IMR-90 (cell line): Measurements from ENCODE around the gene ADCY5. TPM values are rescaled to one million over a fixed set of nuclear protein-coding genes. Genes with fewer than 3 reads are reported as not detected.

Experiments used
- ATAC-seq: fragments of 200-7000 bp; cut with Tn5 transposase; 2 replicates; pipeline ENCODE4 v1.9.1; 2020; ENCODE audit warnings: low read depth, mild to moderate bottlenecking, moderate library complexity
- BruUV-seq: library from RNA; stranded (reverse); fragments of 400-500 nt; replicated peaks from 2 replicates; lab custom pipeline; 2021; lab: Mats Ljungman, UMichigan
- CTCF ChIA-PET: fragments of 300-600 bp; formaldehyde crosslinking; extraction: SDS; loops from one replicate; lab custom pipeline; 2021; ENCODE audit warnings: antibody characterized with exemption; lab: Yijun Ruan, JAX
- POLR2A ChIA-PET: fragments of 300-600 bp; sonication (Branson Sonifier 250); formaldehyde crosslinking; loops from one replicate; lab custom pipeline; 2022; ENCODE audit warnings: antibody characterized with exemption; ENCODE audit not compliant: unreplicated experiment; lab: Charles Lee
- DNase-seq: peaks from one replicate; pipeline ENCODE4 v3.0.0; 2013
- H2AFZ ChIP-seq: replicated peaks from 2 replicates; pipeline ENCODE3; 2013; ENCODE audit warnings: low read length, mild to moderate bottlenecking; ENCODE audit not compliant: poor library complexity
- H2AK5ac ChIP-seq: 2 replicates; pipeline ENCODE4 v1.6.1; 2013; ENCODE audit warnings: low read depth, low read length, inconsistent platforms
- H2AK9ac ChIP-seq: replicated peaks from 2 replicates; pipeline ENCODE3; 2013; ENCODE audit warnings: mild to moderate bottlenecking, low read depth, low read length, moderate library complexity; ENCODE audit not compliant: poor library complexity
- H2BK120ac ChIP-seq: 2 replicates; pipeline ENCODE4 v1.6.1; 2013; ENCODE audit warnings: low read depth, low read length, inconsistent platforms
- H2BK15ac ChIP-seq: 3 replicates; pipeline ENCODE4 v1.6.1; 2013; ENCODE audit warnings: low read depth, low read length, inconsistent platforms
- H2BK20ac ChIP-seq: 2 replicates; pipeline ENCODE4 v1.6.1; 2013; ENCODE audit warnings: low read depth, mild to moderate bottlenecking, inconsistent platforms, low read length, moderate library complexity
- H2BK5ac ChIP-seq: 2 replicates; pipeline ENCODE4 v1.6.1; 2013; ENCODE audit warnings: mild to moderate bottlenecking, low read depth, low read length, inconsistent platforms; ENCODE audit not compliant: poor library complexity, severe bottlenecking
- H3K14ac ChIP-seq: replicated peaks from 2 replicates; pipeline ENCODE4 v1.6.1; 2013; ENCODE audit warnings: low read depth, low read length, inconsistent platforms
- H3K18ac ChIP-seq: 2 replicates; pipeline ENCODE4 v1.6.1; 2013; ENCODE audit warnings: low read depth, low read length, control low read depth
- H3K23ac ChIP-seq: 2 replicates; pipeline ENCODE4 v1.6.1; 2013; ENCODE audit warnings: low read depth, low read length, inconsistent platforms
- H3K27ac ChIP-seq: 2 replicates; pipeline ENCODE4 v1.5.1; 2013; ENCODE audit warnings: mild to moderate bottlenecking, control low read depth, low read length; ENCODE audit not compliant: insufficient read depth
- H3K27me3 ChIP-seq: 2 replicates; pipeline ENCODE4 v1.6.1; 2013; ENCODE audit warnings: low read length; ENCODE audit not compliant: control insufficient read depth, insufficient read depth
- H3K36me3 ChIP-seq: 2 replicates; pipeline ENCODE4 v1.6.1; 2013; ENCODE audit warnings: low read length, mixed read lengths; ENCODE audit not compliant: control insufficient read depth, insufficient read depth
- H3K4ac ChIP-seq: 2 replicates; pipeline ENCODE4 v1.6.1; 2013; ENCODE audit warnings: low read depth, low read length, inconsistent platforms
- H3K4me1 ChIP-seq: 2 replicates; pipeline ENCODE4 v1.6.1; 2013; ENCODE audit warnings: low read length, mixed read lengths; ENCODE audit not compliant: control insufficient read depth, insufficient read depth
- H3K4me2 ChIP-seq: 2 replicates; pipeline ENCODE4 v1.6.1; 2013; ENCODE audit warnings: low read depth, mild to moderate bottlenecking, control low read depth, low read length, moderate library complexity
- H3K4me3 ChIP-seq: 2 replicates; pipeline ENCODE4 v1.5.1; 2013; ENCODE audit warnings: low read depth, mild to moderate bottlenecking, control low read depth, low read length, moderate library complexity; ENCODE audit not compliant: insufficient read depth
- H3K56ac ChIP-seq: 2 replicates; pipeline ENCODE4 v1.6.1; 2013; ENCODE audit warnings: low read length, inconsistent platforms; ENCODE audit not compliant: insufficient read depth; ENCODE audit errors: extremely low read depth
- H3K79me1 ChIP-seq, 2 experiments: 2 replicates each; pipeline ENCODE4 v1.6.1; 2013; ENCODE audit warnings: low read length in 2 of 2, inconsistent platforms in 1 of 2, low read depth in 1 of 2
- H3K9ac ChIP-seq: 2 replicates; pipeline ENCODE4 v1.6.1; 2013; ENCODE audit warnings: low read depth, low read length, control low read depth
- H3K9me1 ChIP-seq: 2 replicates; pipeline ENCODE4 v1.6.1; 2013; ENCODE audit warnings: low read length, inconsistent platforms; ENCODE audit not compliant: insufficient read depth
- H3K9me3 ChIP-seq: 2 replicates; pipeline ENCODE4 v1.6.1; 2013; ENCODE audit warnings: low read length; ENCODE audit not compliant: control insufficient read depth, insufficient read depth
- H4K20me1 ChIP-seq: 2 replicates; pipeline ENCODE4 v1.6.1; 2013; ENCODE audit warnings: low read length, inconsistent platforms; ENCODE audit not compliant: insufficient read depth
- H4K5ac ChIP-seq: 2 replicates; pipeline ENCODE4 v1.6.1; 2013; ENCODE audit warnings: mild to moderate bottlenecking, low read depth, low read length, control low read depth
- H4K8ac ChIP-seq, 2 experiments: 2 replicates each; pipeline ENCODE4 v1.6.1; 2013; ENCODE audit warnings: low read depth in 2 of 2, low read length in 2 of 2, control low read depth in 1 of 2, inconsistent platforms in 1 of 2
- H4K91ac ChIP-seq: 2 replicates; pipeline ENCODE4 v1.6.1; 2013; ENCODE audit warnings: low read depth, low read length, inconsistent platforms; ENCODE audit not compliant: insufficient read depth
- BHLHE40 ChIP-seq: fragments of 150-350 bp; IDR thresholded peaks from 2 replicates; pipeline ENCODE4 v1.6.1; 2016; ENCODE audit warnings: mild to moderate bottlenecking, low read depth, low read length
- CEBPB ChIP-seq: IDR thresholded peaks from 2 replicates; pipeline ENCODE4 v1.6.1; 2012; ENCODE audit warnings: low read depth, low read length, improper control_type of control experiment
- CHD1 ChIP-seq: IDR thresholded peaks from 2 replicates; pipeline ENCODE4 v1.6.1; 2012; ENCODE audit warnings: low read depth, low read length, improper control_type of control experiment
- FOS ChIP-seq: fragments of 150-350 bp; IDR thresholded peaks from 2 replicates; pipeline ENCODE4 v1.6.1; 2016; ENCODE audit warnings: low read depth, low read length
- MXI1 ChIP-seq: IDR thresholded peaks from 2 replicates; pipeline ENCODE4 v1.6.1; 2012; ENCODE audit warnings: low read depth, mild to moderate bottlenecking, low read length, moderate library complexity, borderline replicate concordance
- POLR2A ChIP-seq: IDR thresholded peaks from 2 replicates; pipeline ENCODE4 v1.6.1; 2012; ENCODE audit warnings: mild to moderate bottlenecking, low read depth, low read length
- RAD21 ChIP-seq: IDR thresholded peaks from 2 replicates; pipeline ENCODE4 v1.6.1; 2012; ENCODE audit warnings: low read length, improper control_type of control experiment
- RCOR1 ChIP-seq: IDR thresholded peaks from 2 replicates; pipeline ENCODE4 v1.6.1; 2012; ENCODE audit warnings: mild to moderate bottlenecking, low read length, improper control_type of control experiment; ENCODE audit not compliant: insufficient replicate concordance
- RFX5 ChIP-seq: IDR thresholded peaks from 2 replicates; pipeline ENCODE4 v1.8.0; 2012; ENCODE audit warnings: low read depth, mild to moderate bottlenecking, low read length, moderate library complexity
- SMC3 ChIP-seq: fragments of 150-350 bp; IDR thresholded peaks from 2 replicates; pipeline ENCODE4 v1.6.1; 2016; ENCODE audit warnings: low read depth, mild to moderate bottlenecking, antibody characterized with exemption, low read length, moderate library complexity
- USF2 ChIP-seq: fragments of 150-350 bp; IDR thresholded peaks from 2 replicates; pipeline ENCODE4 v1.6.1; 2017; ENCODE audit warnings: mild to moderate bottlenecking, antibody characterized with exemption, low read length, low read depth
- WGBS, 2 experiments: methylation state at CpG; one replicate each; pipeline versions ENCODE4 v1.1.5 to v1.1.7; 2013; ENCODE audit warnings: missing lambda C conversion rate in 2 of 2; ENCODE audit not compliant: insufficient read length in 1 of 2; ENCODE audit errors: extremely low coverage in 2 of 2; 5-methylcytosine and 5-hydroxymethylcytosine counted together
- dilution Hi-C: fragments of 300-500 bp; cut with HindIII; formaldehyde crosslinking; loops from one replicate; pipeline ENCODE4 v1.14.3; 2018; ENCODE audit warnings: low sequenced_read_pairs; ENCODE audit not compliant: unreplicated experiment
- in situ Hi-C: fragments of 300-500 bp; cut with MboI; formaldehyde crosslinking; loops from 3 replicates; pipeline ENCODE4 v1.14.3; 2019; ENCODE audit warnings: low sequenced_read_pairs, inconsistent platforms, mixed read lengths
- intact Hi-C: fragments of 100-400 bp; cut with micrococcal nuclease; formaldehyde crosslinking; loops from 2 replicates; pipeline ENCODE4 v1.10.0; 2022
- polyA plus RNA-seq, 3 experiments: library from polyadenylated mRNA; depleted of rRNA; stranded (reverse); fragments of >200 nt; gene quantifications; 2 replicates each; pipeline ENCODE4 v1.2.3, GENCODE V29; 2012; ENCODE audit warnings: low replicate concordance in 1 of 3
- total RNA-seq: library from RNA; depleted of rRNA; stranded (reverse); fragments of >200 nt; gene quantifications from 2 replicates; pipeline ENCODE4 v1.2.3, GENCODE V29; 2012

ADCY5 gene
- total and polyA plus RNA-seq, 2 of the 4 experiments (the other 2 are of a cell fraction) = 0.14 to 0.18 TPM

DNA sequence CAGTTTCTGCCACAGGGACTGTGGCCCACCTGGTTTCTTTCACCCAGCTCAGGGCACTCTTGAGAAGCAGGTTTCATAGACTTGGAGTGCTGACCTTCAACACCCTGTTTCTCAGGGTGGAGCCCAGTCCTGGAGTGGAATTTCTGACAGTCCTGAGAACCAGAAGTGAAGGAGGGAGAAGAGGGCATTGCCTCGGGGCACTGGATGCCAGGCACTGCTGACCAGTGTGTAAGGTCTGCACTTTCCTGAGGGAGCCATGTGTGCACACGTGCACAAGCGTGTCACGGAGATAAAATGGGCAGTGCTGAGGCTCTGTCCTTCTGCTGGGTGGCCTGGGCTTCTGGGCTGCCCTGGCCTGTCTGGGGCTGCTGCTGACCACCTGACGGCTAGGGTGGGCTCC is 128.7 kb downstream of the ADCY5 start:
- no peak overlapping the region for H4K8ac ChIP-seq
- H3K9me3 ChIP-seq = no peaks in the 10 kb centered on the region
- in situ Hi-C loops = no loop called here
- BruUV-seq = no TSS peak
- no peaks in the 10 kb centered on the region for H3K79me1 ChIP-seq
- no peak overlapping the region for H3K27ac ChIP-seq
- H4K20me1 ChIP-seq = no peaks in the 10 kb centered on the region
- H2BK20ac ChIP-seq = no peak overlapping the region
- H3K9ac ChIP-seq = no peak overlapping the region
- ATAC-seq (no peak), DNase-seq (no peak)
- no peak overlapping the region for H2BK5ac ChIP-seq
- no peaks in the 10 kb centered on the region; the same call in 1 of the 2 replicates for H3K9me1 ChIP-seq
- intact Hi-C loops = no loop called here
- no peak overlapping the region for H3K4me3 ChIP-seq
- H2BK15ac ChIP-seq = no peak overlapping the region
- H3K18ac ChIP-seq = no peak overlapping the region
- WGBS, 2 experiments = 90% methylated on average over 4 of the region's 5 CpGs; no CpG with 5 or more reads in 1 of the 2 experiments
- H3K4me1 ChIP-seq = no peaks in the 10 kb centered on the region
- TF ChIP-seq MXI1 (no peak), RCOR1 (no peak), CHD1 (no peak), RFX5 (no peak), SMC3 (no peak), POLR2A (no peak), RAD21 (no peak), USF2 (no peak), BHLHE40 (no peak), CEBPB (no peak), FOS (no peak)
- ChIA-PET POLR2A (no interaction called here), CTCF (interaction anchor here (0.5 to 0.6 kb wide), 2 partner anchors 57 to 62 kb away, joined by 3 to 5 read pairs; no protein-coding TSS in a partner anchor)
- no peak overlapping the region for H4K5ac ChIP-seq
- no peak overlapping the region for H3K4me2 ChIP-seq
- no peak overlapping the region for H3K14ac ChIP-seq
- no peak overlapping the region for H2AFZ ChIP-seq
- H2AK9ac ChIP-seq = no peak overlapping the region
- H3K4ac ChIP-seq = no peak overlapping the region
- no peak overlapping the region for H3K56ac ChIP-seq
- H3K36me3 ChIP-seq = no peaks in the 10 kb centered on the region
- H3K23ac ChIP-seq = no peak overlapping the region
- dilution Hi-C loops = no loop called here
- H4K91ac ChIP-seq = no peak overlapping the region
- no peak overlapping the region for H2BK120ac ChIP-seq
- H3K27me3 ChIP-seq = peaks cover 71% of the 10 kb centered on the region
- H2AK5ac ChIP-seq = no peak overlapping the region
